Activated B cell treated with CpG ODN at 0.5 μM for 24 hours (primary cell): ENCODE measurements around the gene ALKBH5. TPM values are rescaled to one million over a fixed set of nuclear protein-coding genes. Genes with fewer than 3 reads are reported as not detected.

ENCODE experiments used
- ATAC-seq: fragments of 200-7000 bp; cut with Tn5 transposase; one replicate; pipeline ENCODE4 v1.10.0; 2021; ENCODE audit warnings: low read depth, mild to moderate bottlenecking, moderate library complexity
- CTCF ChIA-PET: fragments of 350-600 bp; sonication (Branson Sonifier 250); formaldehyde crosslinking; loops from one replicate; lab custom pipeline; 2021; ENCODE audit warnings: antibody characterized with exemption; lab: Charles Lee
- POLR2A ChIA-PET: fragments of 350-600 bp; sonication (Branson Sonifier 250); formaldehyde crosslinking; loops from one replicate; lab custom pipeline; 2021; ENCODE audit warnings: antibody characterized with exemption; lab: Charles Lee
- DNase-seq: peaks from one replicate; pipeline ENCODE4 v3.0.0; 2022
- H3K27ac Mint-ChIP-seq: one replicate; pipeline ENCODE4 v1.8.0; 2020; ENCODE audit warnings: mixed read lengths
- H3K27me3 Mint-ChIP-seq: one replicate; pipeline ENCODE4 v1.8.0; 2021; ENCODE audit warnings: mixed read lengths
- H3K36me3 Mint-ChIP-seq: one replicate; pipeline ENCODE4 v1.8.0; 2021; ENCODE audit warnings: low read depth, mixed read lengths
- H3K4me1 Mint-ChIP-seq: one replicate; pipeline ENCODE4 v1.8.0; 2021; ENCODE audit warnings: mixed read lengths
- H3K4me3 Mint-ChIP-seq: one replicate; pipeline ENCODE4 v1.8.0; 2020; ENCODE audit warnings: mild to moderate bottlenecking, mixed read lengths
- H3K9me3 Mint-ChIP-seq: one replicate; pipeline ENCODE4 v1.8.0; 2020; ENCODE audit warnings: mixed read lengths
- intact Hi-C: fragments of 100-400 bp; cut with micrococcal nuclease; formaldehyde crosslinking; loops from one replicate; pipeline ENCODE4 v1.15.1; 2024
- total RNA-seq: library from RNA; stranded (reverse); gene quantifications from 2 replicates; pipeline ENCODE4 v1.2.3, GENCODE V29; 2022
- TF ChIP-seq, protein P1 (sequence below): fragments of 200-600 bp; IDR thresholded peaks from one replicate; pipeline ENCODE4 v1.8.0; 2022; ENCODE audit warnings: antibody characterized with exemption, mild to moderate bottlenecking

The ALKBH5 gene
- total RNA-seq, 1 donor from 2014 or later, result 74.6 TPM

DNA sequence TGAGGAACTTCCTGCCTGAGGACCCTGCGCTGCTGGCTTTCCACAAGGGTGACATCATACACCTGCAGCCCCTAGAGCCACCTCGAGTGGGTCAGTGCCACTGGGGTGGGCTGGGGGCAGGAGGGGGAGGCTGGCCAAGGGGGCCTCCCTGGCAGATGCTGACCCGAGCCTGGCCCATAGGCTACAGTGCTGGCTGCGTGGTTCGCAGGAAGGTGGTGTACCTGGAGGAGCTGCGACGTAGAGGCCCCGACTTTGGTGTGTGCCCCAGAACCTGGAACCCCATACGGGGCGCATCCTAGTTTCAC is 26.7 kb upstream of the ALKBH5 start:
- Mint-ChIP-seq H3K4me3 (no peak overlapping the region), H3K27ac (no peak overlapping the region), H3K9me3 (no peaks in the 10 kb centered on the region), H3K36me3 (no peaks in the 10 kb centered on the region), H3K4me1 (peaks cover 28% of the 10 kb centered on the region), H3K27me3 (no peaks in the 10 kb centered on the region)
- DNase-seq, result no peak
- ChIA-PET CTCF (no interaction called here), POLR2A (interaction anchor here (1.5 to 4.4 kb wide), 2 partner anchors 26 to 158 kb away, joined by 4 to 43 read pairs; partner anchors contain the start of genes ALKBH5 and TOP3A)
- intact Hi-C loops, result loop anchor here (5.0 to 10.0 kb wide), 2 partner anchors 120 to 158 kb away; partner anchors contain the start of genes ATPAF2, GID4, SMCR8 and TOP3A
- TF ChIP-seq, protein P1, sequence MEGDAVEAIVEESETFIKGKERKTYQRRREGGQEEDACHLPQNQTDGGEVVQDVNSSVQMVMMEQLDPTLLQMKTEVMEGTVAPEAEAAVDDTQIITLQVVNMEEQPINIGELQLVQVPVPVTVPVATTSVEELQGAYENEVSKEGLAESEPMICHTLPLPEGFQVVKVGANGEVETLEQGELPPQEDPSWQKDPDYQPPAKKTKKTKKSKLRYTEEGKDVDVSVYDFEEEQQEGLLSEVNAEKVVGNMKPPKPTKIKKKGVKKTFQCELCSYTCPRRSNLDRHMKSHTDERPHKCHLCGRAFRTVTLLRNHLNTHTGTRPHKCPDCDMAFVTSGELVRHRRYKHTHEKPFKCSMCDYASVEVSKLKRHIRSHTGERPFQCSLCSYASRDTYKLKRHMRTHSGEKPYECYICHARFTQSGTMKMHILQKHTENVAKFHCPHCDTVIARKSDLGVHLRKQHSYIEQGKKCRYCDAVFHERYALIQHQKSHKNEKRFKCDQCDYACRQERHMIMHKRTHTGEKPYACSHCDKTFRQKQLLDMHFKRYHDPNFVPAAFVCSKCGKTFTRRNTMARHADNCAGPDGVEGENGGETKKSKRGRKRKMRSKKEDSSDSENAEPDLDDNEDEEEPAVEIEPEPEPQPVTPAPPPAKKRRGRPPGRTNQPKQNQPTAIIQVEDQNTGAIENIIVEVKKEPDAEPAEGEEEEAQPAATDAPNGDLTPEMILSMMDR, result no peak
- ATAC-seq, result no peak

DNA sequence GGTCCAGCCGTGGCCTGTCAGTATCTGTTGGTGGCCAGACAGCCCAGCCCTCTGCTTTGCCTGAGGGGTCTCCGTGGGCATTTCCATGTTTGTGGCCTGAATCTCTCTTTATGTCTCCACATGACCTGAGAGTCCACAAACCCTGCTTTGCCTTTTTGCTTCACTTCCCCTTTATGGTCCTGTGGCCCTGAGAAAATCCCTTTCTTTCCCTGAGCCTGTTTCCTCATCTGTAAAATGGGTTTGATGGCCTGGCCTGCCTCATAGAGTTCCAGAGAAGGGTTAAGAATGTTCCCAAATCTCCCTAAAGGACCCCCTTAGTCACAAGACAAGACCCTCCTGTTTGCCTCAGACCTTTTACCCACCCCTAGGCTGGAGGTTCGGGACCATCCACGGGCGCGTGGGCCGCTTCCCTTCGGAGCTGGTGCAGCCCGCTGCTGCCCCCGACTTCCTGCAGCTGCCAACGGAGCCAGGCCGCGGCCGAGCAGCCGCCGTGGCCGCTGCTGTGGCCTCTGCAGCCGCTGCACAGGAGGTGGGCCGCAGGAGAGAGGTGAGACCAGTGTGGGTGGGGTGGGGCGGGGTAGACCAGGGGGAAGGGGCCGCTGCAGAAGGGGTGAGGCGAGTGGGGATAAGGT is 26.2 kb upstream of the ALKBH5 start:
- Mint-ChIP-seq H3K36me3 (no peaks in the 10 kb centered on the region), H3K4me3 (peak overlapping the region; percentile 28), H3K27ac (peak overlapping the region; percentile 85), H3K27me3 (no peaks in the 10 kb centered on the region), H3K9me3 (no peaks in the 10 kb centered on the region), H3K4me1 (peaks cover 28% of the 10 kb centered on the region)
- TF ChIP-seq, protein P1, result no peak
- ATAC-seq, result no peak
- DNase-seq, result no peak
- CTCF ChIA-PET, result no interaction called here
- intact Hi-C loops, result loop anchor here (5.0 to 10.0 kb wide), 2 partner anchors 120 to 157 kb away; partner anchors contain the start of genes ATPAF2, GID4, SMCR8 and TOP3A
- POLR2A ChIA-PET, result interaction anchor here (1.2 to 4.4 kb wide), 3 partner anchors 20 to 157 kb away, joined by 4 to 43 read pairs (median 6); partner anchors contain the start of genes ALKBH5 and TOP3A

GRCh38 chr17:18158022-18158600 is 25.5 kb upstream of the ALKBH5 start:
- no peaks in the 10 kb centered on the region for H3K9me3 Mint-ChIP-seq
- ATAC-seq (peak; percentile 75), DNase-seq (peak; percentile 91)
- ChIA-PET POLR2A (interaction anchor here (1.2 to 4.4 kb wide), 3 partner anchors 19 to 156 kb away, joined by 4 to 43 read pairs (median 6); partner anchors contain the start of genes ALKBH5 and TOP3A), CTCF (no interaction called here)
- H3K36me3 Mint-ChIP-seq, result no peaks in the 10 kb centered on the region
- TF ChIP-seq, protein P1, result no peak
- H3K27ac Mint-ChIP-seq, result peak overlapping the region; percentile 85
- no peaks in the 10 kb centered on the region for H3K27me3 Mint-ChIP-seq
- H3K4me3 Mint-ChIP-seq, result peak overlapping the region; percentile 89
- H3K4me1 Mint-ChIP-seq, result peaks cover 23% of the 10 kb centered on the region
- intact Hi-C loops, result loop anchor here (1.0 to 10.0 kb wide), 3 partner anchors 25 to 157 kb away; partner anchors contain the start of genes ALKBH5, ATPAF2, GID4 and SMCR8

GRCh38 chr17:18159551-18160120 is 24.0 kb upstream of the ALKBH5 start:
- intact Hi-C loops, result loop anchor here (5.0 to 10.0 kb wide), 2 partner anchors 122 to 155 kb away; partner anchors contain the start of genes ATPAF2, GID4, SMCR8 and TOP3A
- POLR2A ChIA-PET, result interaction anchor here (0.6 to 4.4 kb wide), 2 partner anchors 11 to 23 kb away, joined by 3 to 43 read pairs; partner anchors contain the start of gene ALKBH5
- Mint-ChIP-seq H3K27ac (no peak overlapping the region), H3K4me1 (peaks cover 14% of the 10 kb centered on the region), H3K4me3 (peak overlapping the region; percentile 15), H3K36me3 (no peaks in the 10 kb centered on the region), H3K27me3 (no peaks in the 10 kb centered on the region), H3K9me3 (no peaks in the 10 kb centered on the region)
- ATAC-seq, result no peak
- no peak for DNase-seq
- CTCF ChIA-PET, result no interaction called here
- TF ChIP-seq, protein P1, result no peak
